PC-9 (cell line): ENCODE data around the gene SLC25A24. TPM values are rescaled to one million over a fixed set of nuclear protein-coding genes. Genes with fewer than 3 reads are reported as not detected.

Experiments used
- BruUV-seq: library from RNA; stranded (reverse); fragments of 400-500 nt; replicated peaks from 2 replicates; lab custom pipeline; 2021; lab: Mats Ljungman, UMichigan
- CTCF ChIA-PET: fragments of 300-600 bp; sonication (Branson Sonifier 250); formaldehyde crosslinking; loops from one replicate; lab custom pipeline; 2022; ENCODE audit warnings: antibody characterized with exemption; lab: Charles Lee
- POLR2A ChIA-PET: fragments of 300-600 bp; sonication (Branson Sonifier 250); formaldehyde crosslinking; loops from one replicate; lab custom pipeline; 2022; ENCODE audit warnings: antibody characterized with exemption; ENCODE audit not compliant: unreplicated experiment; lab: Charles Lee
- DNase-seq, 2 experiments: peaks; one replicate each; pipeline versions ENCODE4 v3.0.0 to v3.0.0-alpha.2; 2015 to 2022; ENCODE audit warnings: mixed read lengths in 1 of 2
- H2AFZ ChIP-seq: fragments of 200-600 bp; sonication (generic); 2 replicates; pipeline ENCODE4 v1.8.1; 2017; ENCODE audit warnings: antibody characterized with exemption
- H3F3A ChIP-seq: fragments of 200-600 bp; sonication (generic); 2 replicates; pipeline ENCODE4 v1.8.1; 2017; ENCODE audit warnings: antibody characterized with exemption, mild to moderate bottlenecking, low read depth; ENCODE audit not compliant: insufficient read depth
- H3K27ac ChIP-seq: fragments of 200-600 bp; sonication (generic); 2 replicates; pipeline ENCODE4 v1.6.1; 2016; ENCODE audit warnings: mixed run types
- H3K27me3 ChIP-seq: fragments of 200-600 bp; sonication (generic); 2 replicates; pipeline ENCODE4 v1.6.1; 2016; ENCODE audit warnings: low read depth, mixed run types; ENCODE audit not compliant: insufficient read depth
- H3K36me3 ChIP-seq: fragments of 200-600 bp; sonication (generic); 2 replicates; pipeline ENCODE4 v1.6.1; 2016; ENCODE audit warnings: low read depth, mixed run types
- H3K4me1 ChIP-seq: fragments of 200-600 bp; sonication (generic); replicated peaks from 2 replicates; pipeline ENCODE4 v1.6.1; 2016; ENCODE audit warnings: mixed run types; ENCODE audit not compliant: insufficient read depth
- H3K4me2 ChIP-seq: fragments of 200-600 bp; sonication (generic); 2 replicates; pipeline ENCODE4 v1.6.1; 2017; ENCODE audit warnings: mixed run types
- H3K4me3 ChIP-seq: fragments of 200-600 bp; sonication (generic); 2 replicates; pipeline ENCODE4 v1.6.1; 2016; ENCODE audit warnings: mixed run types
- H3K79me2 ChIP-seq: fragments of 200-600 bp; sonication (generic); 2 replicates; pipeline ENCODE4 v1.6.1; 2017; ENCODE audit warnings: low read depth, mixed run types
- H3K9me2 ChIP-seq: fragments of 200-600 bp; sonication (generic); 2 replicates; pipeline ENCODE4 v1.8.1; 2017; ENCODE audit warnings: mild to moderate bottlenecking; ENCODE audit not compliant: insufficient read depth
- H3K9me3 ChIP-seq: fragments of 200-600 bp; sonication (generic); 2 replicates; pipeline ENCODE4 v1.8.1; 2016; ENCODE audit warnings: low read depth; ENCODE audit not compliant: insufficient read depth
- H4K20me1 ChIP-seq: fragments of 200-600 bp; sonication (generic); 2 replicates; pipeline ENCODE4 v1.8.1; 2017; ENCODE audit not compliant: insufficient read depth
- CTCF ChIP-seq: fragments of 200-600 bp; sonication (generic); conservative IDR thresholded peaks from 2 replicates; pipeline ENCODE4 v1.6.1; 2017; ENCODE audit warnings: mixed run types, antibody characterized with exemption, mild to moderate bottlenecking, moderate library complexity
- EZH2 ChIP-seq: fragments of 200-600 bp; sonication (generic); IDR thresholded peaks from 2 replicates; pipeline ENCODE4 v1.8.0; 2017; ENCODE audit warnings: antibody characterized with exemption, low read depth
- intact Hi-C: fragments of 100-400 bp; cut with micrococcal nuclease; formaldehyde crosslinking; loops from one replicate; pipeline ENCODE4 v1.10.0; 2022; ENCODE audit not compliant: unreplicated experiment
- total RNA-seq: library from RNA; stranded (reverse); gene quantifications from 2 replicates; pipeline ENCODE4 v1.2.3, GENCODE V29; 2021

The SLC25A24 gene
- total RNA-seq, 1 experiment from 2014 or later, result 60.5 TPM

GRCh38 chr1:108124622-108125311, 75.4 kb downstream of the SLC25A24 start:
- ChIA-PET POLR2A (interaction anchor here (0.7 kb wide), 1 partner anchor 232 kb away, joined by 6 read pairs; no protein-coding TSS in a partner anchor), CTCF (interaction anchor here (0.6 to 3.0 kb wide), 4 partner anchors 25 to 557 kb away, joined by 3 to 27 read pairs (median 7); no protein-coding TSS in a partner anchor)
- Histone ChIP-seq H2AFZ (no peak overlapping the region), H3K27ac (no peak overlapping the region), H3K79me2 (no peaks in the 10 kb centered on the region), H3K4me2 (no peak overlapping the region), H3K9me3 (no peaks in the 10 kb centered on the region; the same call in 1 of the 2 replicates), H3F3A (peaks cover 12% of the 10 kb centered on the region; the same call in 1 of the 2 replicates), H4K20me1 (no peaks in the 10 kb centered on the region), H3K4me1 (peaks cover 12% of the 10 kb centered on the region), H3K36me3 (no peaks in the 10 kb centered on the region), H3K27me3 (no peaks in the 10 kb centered on the region), H3K4me3 (no peak overlapping the region), H3K9me2 (no peaks in the 10 kb centered on the region)
- intact Hi-C loops, result loop anchor here (1.0 to 10.0 kb wide), 3 partner anchors 160 to 520 kb away; partner anchors contain the start of gene VAV3
- DNase-seq, result no peak
- no peak for TF ChIP-seq CTCF
- no peak for TF ChIP-seq EZH2
- no TSS peak for BruUV-seq

GRCh38 chr1:108124023-108124422, 76.1 kb downstream of the SLC25A24 start:
- Histone ChIP-seq H3K27me3 (no peaks in the 10 kb centered on the region), H3K4me3 (no peak overlapping the region), H3K9me2 (no peaks in the 10 kb centered on the region), H3K27ac (no peak overlapping the region), H3K79me2 (no peaks in the 10 kb centered on the region), H3K9me3 (no peaks in the 10 kb centered on the region; the same call in 1 of the 2 replicates), H2AFZ (no peak overlapping the region), H3K36me3 (no peaks in the 10 kb centered on the region), H4K20me1 (no peaks in the 10 kb centered on the region), H3K4me1 (peaks cover 19% of the 10 kb centered on the region), H3F3A (peaks cover 14% of the 10 kb centered on the region; the same call in 1 of the 2 replicates), H3K4me2 (no peak overlapping the region)
- DNase-seq, result no peak
- ChIA-PET POLR2A (interaction anchor here (0.7 kb wide), 1 partner anchor 231 kb away, joined by 6 read pairs; no protein-coding TSS in a partner anchor), CTCF (interaction anchor here (0.7 to 1.5 kb wide), 2 partner anchors 24 to 342 kb away, joined by 3 to 11 read pairs; no protein-coding TSS in a partner anchor)
- TF ChIP-seq EZH2, result no peak
- TF ChIP-seq CTCF, result no peak
- intact Hi-C loops, result loop anchor here (10.0 kb wide), 2 partner anchors 159 to 521 kb away; partner anchors contain the start of gene VAV3
- no TSS peak for BruUV-seq

GRCh38 chr1:108121358-108122143, 78.6 kb downstream of the SLC25A24 start:
- Histone ChIP-seq H3F3A (peaks cover 14% of the 10 kb centered on the region; the same call in 1 of the 2 replicates), H3K9me3 (no peaks in the 10 kb centered on the region; the same call in 1 of the 2 replicates), H3K27ac (no peak overlapping the region), H3K4me1 (peaks cover 25% of the 10 kb centered on the region), H3K27me3 (no peaks in the 10 kb centered on the region), H3K79me2 (no peaks in the 10 kb centered on the region), H2AFZ (no peak overlapping the region), H3K4me3 (no peak overlapping the region), H4K20me1 (no peaks in the 10 kb centered on the region), H3K4me2 (no peak overlapping the region), H3K36me3 (no peaks in the 10 kb centered on the region), H3K9me2 (no peaks in the 10 kb centered on the region)
- no peak for TF ChIP-seq CTCF
- TF ChIP-seq EZH2, result no peak
- BruUV-seq, result no TSS peak
- DNase-seq, result no peak
- CTCF ChIA-PET, result no interaction called here
- POLR2A ChIA-PET, result no interaction called here
- intact Hi-C loops, result loop anchor here (10.0 kb wide), 2 partner anchors 157 to 523 kb away; partner anchors contain the start of gene VAV3
